Omental fat pad (tissue), 4 donors: ENCODE results near the gene PAQR5. TPM values are rescaled to one million over a fixed set of nuclear protein-coding genes. Genes with fewer than 3 reads are reported as not detected.

ENCODE experiments used
- ATAC-seq: fragments of 150-250 bp; one replicate; pipeline ENCODE4 v1.9.1; 2016; ENCODE audit warnings: mild to moderate bottlenecking, moderate library complexity; ENCODE audit not compliant: low FRiP score
- DNase-seq: peaks from one replicate; pipeline ENCODE4 v3.0.0-alpha.2; 2019; ENCODE audit warnings: low spot score
- total RNA-seq, 4 donors: library from RNA; depleted of rRNA; stranded (reverse); fragments of >200 nt; gene quantifications; one replicate each; pipeline ENCODE4 v1.1.0, GENCODE V29; 2016
- TF ChIP-seq, protein P1 (sequence below), 3 donors: fragments of 450-650 bp; IDR thresholded peaks; one replicate each; pipeline ENCODE4 v1.5.1; 2016 to 2017; ENCODE audit warnings: antibody characterized with exemption in 3 of 3, mild to moderate bottlenecking in 3 of 3, moderate library complexity in 2 of 3

The PAQR5 gene
- total RNA-seq, 4 donors from 2014 or later: 0.47 to 11.9 (median 0.86) TPM

DNA sequence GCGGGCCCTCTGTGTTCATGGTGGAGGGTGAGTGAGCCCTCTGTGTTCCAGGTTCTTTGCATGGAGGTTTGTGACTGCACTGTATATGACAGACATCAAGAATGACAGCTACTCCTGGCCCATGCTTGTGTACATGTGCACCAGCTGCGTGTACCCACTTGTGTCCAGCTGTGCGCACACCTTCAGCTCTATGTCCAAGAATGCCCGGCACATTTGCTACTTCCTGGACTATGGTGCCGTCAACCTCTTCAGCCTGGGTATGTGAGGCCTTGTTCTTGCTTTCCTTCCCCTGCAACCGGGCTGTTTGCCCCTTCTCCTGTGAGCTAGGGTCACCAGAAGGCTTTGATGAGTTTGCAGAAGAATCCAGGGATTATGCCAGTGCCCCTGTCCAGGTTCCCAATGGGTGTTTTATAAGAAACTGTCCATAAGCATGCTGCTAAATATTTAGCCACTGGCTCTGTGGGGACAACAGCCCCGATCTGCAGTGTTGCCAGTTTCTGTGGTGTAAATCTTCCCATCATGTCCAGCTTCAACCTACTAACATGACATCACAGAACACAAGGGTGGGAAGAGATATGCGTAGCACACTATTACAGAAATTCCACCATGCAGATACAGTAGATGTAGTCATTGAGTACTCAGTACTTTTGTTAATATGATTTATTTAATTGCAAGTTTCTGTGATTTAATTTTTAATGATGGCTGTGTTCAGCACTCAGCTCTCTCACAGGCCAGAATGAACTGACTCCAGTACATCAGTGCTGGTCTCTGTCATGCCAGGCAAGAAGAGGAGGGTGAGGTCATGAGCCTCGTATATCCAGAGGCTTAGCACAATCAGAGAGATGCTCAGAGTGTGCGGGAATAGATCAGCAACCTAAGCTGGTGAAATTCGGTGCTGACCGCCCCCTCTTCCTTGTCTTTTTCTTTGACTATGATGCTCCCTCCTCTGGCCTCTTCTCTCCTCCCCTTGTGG is 86.2 kb downstream of the PAQR5 start:
- no peak for DNase-seq
- ATAC-seq: no peak
- TF ChIP-seq, protein P1, sequence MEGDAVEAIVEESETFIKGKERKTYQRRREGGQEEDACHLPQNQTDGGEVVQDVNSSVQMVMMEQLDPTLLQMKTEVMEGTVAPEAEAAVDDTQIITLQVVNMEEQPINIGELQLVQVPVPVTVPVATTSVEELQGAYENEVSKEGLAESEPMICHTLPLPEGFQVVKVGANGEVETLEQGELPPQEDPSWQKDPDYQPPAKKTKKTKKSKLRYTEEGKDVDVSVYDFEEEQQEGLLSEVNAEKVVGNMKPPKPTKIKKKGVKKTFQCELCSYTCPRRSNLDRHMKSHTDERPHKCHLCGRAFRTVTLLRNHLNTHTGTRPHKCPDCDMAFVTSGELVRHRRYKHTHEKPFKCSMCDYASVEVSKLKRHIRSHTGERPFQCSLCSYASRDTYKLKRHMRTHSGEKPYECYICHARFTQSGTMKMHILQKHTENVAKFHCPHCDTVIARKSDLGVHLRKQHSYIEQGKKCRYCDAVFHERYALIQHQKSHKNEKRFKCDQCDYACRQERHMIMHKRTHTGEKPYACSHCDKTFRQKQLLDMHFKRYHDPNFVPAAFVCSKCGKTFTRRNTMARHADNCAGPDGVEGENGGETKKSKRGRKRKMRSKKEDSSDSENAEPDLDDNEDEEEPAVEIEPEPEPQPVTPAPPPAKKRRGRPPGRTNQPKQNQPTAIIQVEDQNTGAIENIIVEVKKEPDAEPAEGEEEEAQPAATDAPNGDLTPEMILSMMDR (IDR thresholded peaks at IDR 0.05): no peak

GRCh38 chr15:69385831-69386230 is 87.1 kb downstream of the PAQR5 start:
- ATAC-seq (no peak), DNase-seq (no peak)
- TF ChIP-seq, protein P1 (IDR thresholded peaks at IDR 0.05): no peak

DNA sequence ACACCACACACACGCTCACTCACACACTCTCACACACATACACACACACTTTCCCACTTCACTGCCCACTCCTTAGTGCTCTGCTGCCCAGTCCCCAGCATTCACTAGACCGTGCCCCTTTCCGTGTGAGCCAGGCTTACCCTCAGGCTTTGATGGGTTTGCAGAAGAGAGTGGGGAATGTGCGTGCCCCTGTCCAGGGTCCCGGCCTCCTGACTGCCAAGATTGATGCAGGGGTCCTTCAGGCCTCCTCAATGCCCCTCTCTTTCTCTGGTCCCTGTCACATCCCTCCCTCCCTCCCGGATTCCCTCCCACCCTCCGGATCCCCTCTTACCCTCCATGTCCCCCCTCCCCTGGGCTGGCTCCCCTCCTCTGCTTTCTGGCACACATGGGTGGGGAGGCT is 87.6 kb downstream of the PAQR5 start:
- TF ChIP-seq, protein P1 (IDR thresholded peaks at IDR 0.05): no peak
- ATAC-seq (no peak), DNase-seq (no peak)

DNA sequence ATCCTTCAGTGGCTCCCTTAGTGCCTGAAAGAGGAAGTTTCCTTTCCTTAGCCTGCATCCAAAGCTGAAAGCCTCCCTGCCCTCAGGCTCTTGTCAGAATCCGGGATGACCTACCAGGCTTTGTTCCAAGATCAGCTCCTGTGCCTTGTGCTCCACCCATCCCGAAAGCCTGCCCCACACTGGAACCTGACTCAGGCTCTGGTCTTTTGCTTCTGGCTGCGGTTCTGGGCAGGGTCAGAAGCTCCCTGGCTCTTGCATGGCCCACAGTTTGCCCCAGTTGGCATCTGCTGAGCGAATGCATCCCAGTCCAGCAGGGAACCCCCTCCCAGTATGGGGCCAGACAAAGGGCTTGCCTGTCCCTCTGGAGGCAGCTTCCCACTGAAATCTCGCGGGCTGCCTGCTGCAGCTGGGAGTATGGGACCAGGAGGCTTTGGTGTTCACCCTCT is 89.6 kb downstream of the PAQR5 start:
- ATAC-seq (no peak), DNase-seq (no peak)
- TF ChIP-seq, protein P1 (IDR thresholded peaks at IDR 0.05): no peak

DNA sequence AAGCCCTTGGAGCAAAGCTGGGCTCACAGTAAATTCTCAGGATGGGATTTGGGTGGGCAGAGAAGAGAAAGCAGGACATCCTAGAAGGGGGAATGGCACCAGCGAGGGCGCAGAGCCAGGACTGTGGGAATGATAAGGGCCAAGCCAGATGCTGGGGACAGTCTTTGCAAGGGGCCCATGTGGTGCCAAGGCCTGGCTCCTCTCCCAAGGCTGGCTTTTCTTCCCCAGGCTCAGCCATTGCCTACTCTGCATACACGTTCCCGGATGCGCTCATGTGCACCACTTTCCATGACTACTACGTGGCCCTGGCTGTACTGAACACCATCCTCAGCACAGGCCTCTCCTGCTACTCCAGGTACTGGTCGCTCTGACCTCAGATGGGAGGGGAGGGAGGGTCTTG is 90.7 kb downstream of the PAQR5 start:
- DNase-seq: no peak
- TF ChIP-seq, protein P1 (IDR thresholded peaks at IDR 0.05): no peak

GRCh38 chr15:69390575-69390974 is 91.9 kb downstream of the PAQR5 start:
- TF ChIP-seq, protein P1 (IDR thresholded peaks at IDR 0.05): no peak
- DNase-seq (no peak), ATAC-seq (no peak)

More for the DNA sequence above, 90.7 kb downstream of the PAQR5 start:
- no peak for ATAC-seq
